Tibial artery (tissue), 4 donors: ENCODE measurements around the gene GNS.

Source experiments
- DNase-seq, 2 donors: peaks; one replicate each; pipeline ENCODE4 v3.0.0-alpha.2; 2019
- H3K27ac ChIP-seq, 2 donors: fragments of 200-600 bp; sonication (generic) in 1 of 2; 1 replicate in 1 of 2; 2 replicates in 1 of 2; pipeline ENCODE4 v1.5.1; 2018 to 2019; ENCODE audit warnings: mild to moderate bottlenecking in 1 of 2
- H3K27me3 ChIP-seq, 2 donors: fragments of 200-600 bp; sonication (generic) in 1 of 2; one replicate each; pipeline versions ENCODE4 v1.5.1 to v1.6.0; 2016 to 2019
- H3K36me3 ChIP-seq, 3 donors: fragments of 200-600 bp; sonication (generic) in 2 of 3; one replicate each; pipeline ENCODE4 v1.5.1; 2016 to 2019; ENCODE audit warnings: mild to moderate bottlenecking in 2 of 3
- H3K4me1 ChIP-seq, 4 donors: fragments of 200-600 bp; sonication (generic) in 2 of 4; 1 replicate in 3 of 4; 2 replicates in 1 of 4; pipeline ENCODE4 v1.5.1; 2016 to 2019
- H3K4me3 ChIP-seq, 2 donors: fragments of 200-600 bp; sonication (generic) in 1 of 2; 1 replicate in 1 of 2; 2 replicates in 1 of 2; pipeline ENCODE4 v1.5.1; 2018 to 2019; ENCODE audit warnings: mild to moderate bottlenecking in 2 of 2
- H3K9me3 ChIP-seq, 3 donors: fragments of 200-600 bp; sonication (generic) in 1 of 3; one replicate each; pipeline ENCODE4 v1.5.1; 2016 to 2019
- CTCF ChIP-seq, 2 experiments: fragments of 200-600 bp in 1 of 2; fragments of 450-650 bp in 1 of 2; IDR thresholded peaks; one replicate each; pipeline ENCODE4 v1.5.1; 2017 to 2019; ENCODE audit warnings: antibody characterized with exemption in 2 of 2, mild to moderate bottlenecking in 1 of 2, moderate library complexity in 1 of 2
- intact Hi-C: fragments of 100-400 bp; cut with DNase I; formaldehyde crosslinking; loops from one replicate; pipeline ENCODE4 v1.15.0; 2023; ENCODE audit warnings: low total_unique reads

Gene GNS

GRCh38 chr12:64678835-64679234, 80.4 kb downstream of the GNS start:
- intact Hi-C loops: loop anchor here (5.0 kb wide), 1 partner anchor 47 kb away; no protein-coding TSS in a partner anchor
- H3K9me3 ChIP-seq: no peaks in the 10 kb centered on the region
- H3K27me3 ChIP-seq: no peaks in the 10 kb centered on the region
- peak overlapping the region; percentile 84 to 88 for H3K27ac ChIP-seq
- H3K36me3 ChIP-seq: no peaks in the 10 kb centered on the region
- TF ChIP-seq CTCF (IDR thresholded peaks at IDR 0.05): no peak
- no peak for DNase-seq
- no peak overlapping the region for H3K4me3 ChIP-seq
- peaks cover 0 to 99% (median 72%) of the 10 kb centered on the region in 4 donors for H3K4me1 ChIP-seq

DNA sequence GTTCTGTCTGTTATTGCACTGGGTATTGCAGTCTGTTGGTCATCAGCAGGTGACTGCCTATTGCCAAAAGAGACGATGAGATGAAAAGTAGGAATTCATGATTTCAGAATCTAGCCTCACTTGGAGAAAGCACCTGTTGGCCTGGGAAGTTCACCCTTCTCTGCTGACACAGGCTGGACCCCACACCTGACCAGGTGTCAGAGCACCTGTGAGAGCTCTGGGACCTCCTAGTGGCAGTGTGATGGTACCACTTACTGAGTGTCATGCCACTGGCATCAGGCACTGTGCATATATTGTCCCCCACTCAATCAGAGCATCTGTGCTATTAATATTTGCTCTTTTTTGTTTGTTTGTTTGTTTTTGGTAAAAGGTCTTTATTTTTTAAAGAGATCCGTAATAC, 81.0 kb downstream of the GNS start:
- Histone ChIP-seq H3K4me1 (peaks cover 0 to 99% (median 75%) of the 10 kb centered on the region in 4 donors), H3K27ac (peak overlapping the region; percentile 84 to 88), H3K36me3 (no peaks in the 10 kb centered on the region), H3K27me3 (no peaks in the 10 kb centered on the region), H3K9me3 (no peaks in the 10 kb centered on the region), H3K4me3 (no peak overlapping the region)
- no peak for TF ChIP-seq CTCF (IDR thresholded peaks at IDR 0.05)
- no peak for DNase-seq
- intact Hi-C loops: loop anchor here (5.0 kb wide), 1 partner anchor 46 kb away; no protein-coding TSS in a partner anchor

DNA sequence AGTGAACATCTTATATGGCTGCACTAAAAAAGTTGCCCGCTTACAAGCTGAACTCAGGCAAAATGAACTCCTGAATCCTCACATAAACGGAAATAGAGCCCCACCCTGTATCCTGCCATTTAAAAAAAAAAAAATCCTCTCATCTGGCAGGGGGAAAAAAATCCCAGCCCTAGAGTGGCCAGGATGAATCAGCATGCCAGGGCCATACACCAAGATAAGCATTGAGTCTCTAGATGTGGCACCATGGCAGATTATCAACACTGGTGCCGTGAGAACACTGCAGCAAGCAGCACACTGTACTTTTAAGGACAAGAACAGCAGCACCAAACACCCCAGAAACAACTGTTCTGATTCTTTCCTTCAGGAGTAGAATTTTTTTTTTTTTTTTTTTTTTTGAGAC, 83.4 kb downstream of the GNS start:
- H3K9me3 ChIP-seq: no peaks in the 10 kb centered on the region
- H3K4me3 ChIP-seq: no peak overlapping the region
- intact Hi-C loops: loop anchor here (5.0 kb wide), 1 partner anchor 43 kb away; no protein-coding TSS in a partner anchor
- peak; percentile 87 to 94 for DNase-seq
- H3K27ac ChIP-seq: peak overlapping the region; percentile 84 to 88
- no peaks in the 10 kb centered on the region for H3K27me3 ChIP-seq
- H3K4me1 ChIP-seq: peaks cover 0 to 99% (median 86%) of the 10 kb centered on the region in 4 donors
- no peak for TF ChIP-seq CTCF (IDR thresholded peaks at IDR 0.05)
- H3K36me3 ChIP-seq: no peaks in the 10 kb centered on the region

GRCh38 chr12:64674367-64674922, 84.8 kb downstream of the GNS start:
- peaks cover 0 to 99% (median 85%) of the 10 kb centered on the region in 4 donors for H3K4me1 ChIP-seq
- no peak overlapping the region for H3K4me3 ChIP-seq
- intact Hi-C loops: no loop called here
- H3K9me3 ChIP-seq: no peaks in the 10 kb centered on the region
- no peaks in the 10 kb centered on the region for H3K27me3 ChIP-seq
- no peaks in the 10 kb centered on the region for H3K36me3 ChIP-seq
- no peak for DNase-seq
- TF ChIP-seq CTCF (IDR thresholded peaks at IDR 0.05): no peak
- peak overlapping the region; percentile 84 to 88 for H3K27ac ChIP-seq

GRCh38 chr12:64673490-64674169, 85.6 kb downstream of the GNS start:
- no peaks in the 10 kb centered on the region for H3K36me3 ChIP-seq
- peaks cover 0 to 99% (median 83%) of the 10 kb centered on the region in 4 donors for H3K4me1 ChIP-seq
- no peaks in the 10 kb centered on the region for H3K27me3 ChIP-seq
- no peak for TF ChIP-seq CTCF (IDR thresholded peaks at IDR 0.05)
- no peak overlapping the region for H3K4me3 ChIP-seq
- peak overlapping the region; percentile 84 to 88 for H3K27ac ChIP-seq
- no peaks in the 10 kb centered on the region for H3K9me3 ChIP-seq
- no peak for DNase-seq
- intact Hi-C loops: no loop called here
